Suprapubic skin (tissue), 4 donors: ENCODE data around the gene SUMF1.

ENCODE experiments used
- CTCF ChIP-seq, 2 donors: fragments of 200-600 bp in 1 of 2; fragments of 450-650 bp in 1 of 2; sonication (generic) in 1 of 2; IDR thresholded peaks; one replicate each; pipeline ENCODE4 v1.5.1; 2016 to 2019; ENCODE audit warnings: antibody characterized with exemption in 2 of 2, mild to moderate bottlenecking in 1 of 2, moderate library complexity in 1 of 2
- POLR2A ChIP-seq, 2 donors: fragments of 450-650 bp; IDR thresholded peaks; one replicate each; pipeline ENCODE4 v1.6.1; 2017; ENCODE audit warnings: antibody characterized with exemption in 2 of 2, mild to moderate bottlenecking in 2 of 2, moderate library complexity in 2 of 2
- POLR2AphosphoS5 ChIP-seq, 3 donors: sonication (generic); formaldehyde crosslinking; IDR thresholded peaks; one replicate each; pipeline ENCODE4 v1.6.1; 2017; ENCODE audit warnings: antibody characterized with exemption in 3 of 3

- no peak for TF ChIP-seq POLR2AphosphoS5 (IDR thresholded peaks at IDR 0.05)
- TF ChIP-seq CTCF (IDR thresholded peaks at IDR 0.05) = no peak
- no peak for TF ChIP-seq POLR2A (IDR thresholded peaks at IDR 0.05)
These were observed 93.4 kb downstream of the SUMF1 start for GRCh38 chr3:4373669-4374068.
